ENCODE data around the gene SULT1A2.

The SULT1A2 gene

DNA sequence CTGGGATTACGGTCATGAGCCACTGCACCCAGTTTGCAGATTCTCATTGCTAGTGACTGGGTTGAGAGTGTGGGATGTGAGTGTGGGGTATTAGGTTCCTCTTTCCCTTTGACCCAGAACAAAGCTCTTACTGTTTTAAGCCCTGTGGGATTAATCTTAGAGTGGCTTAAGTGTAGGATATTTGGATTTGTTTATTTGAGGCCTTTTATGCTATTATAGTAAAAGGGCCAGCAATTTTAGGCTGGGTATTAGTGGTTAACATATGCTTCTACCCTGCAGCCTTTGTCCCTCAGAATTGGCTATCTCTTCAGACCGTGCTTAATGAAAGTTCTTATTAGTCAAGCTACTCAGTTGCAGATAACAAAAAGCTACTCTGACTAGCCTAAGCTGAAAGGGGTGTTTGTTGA lies 39.9 kb downstream of the SULT1A2 start:
- H3K27ac ChIP-seq (ENCODE audit: low read depth, low read length, poor library complexity, severe bottlenecking): no peak overlapping the region
- no peak overlapping the region for H3K9ac ChIP-seq (ENCODE audit: low read length)
- no peaks in the 10 kb centered on the region for H3F3A ChIP-seq (ENCODE audit: insufficient read depth, low read length)
- peaks cover 17% of the 10 kb centered on the region for H3K36me3 ChIP-seq (ENCODE audit: insufficient read depth, low read length)
- TF ChIP-seq, protein P1, sequence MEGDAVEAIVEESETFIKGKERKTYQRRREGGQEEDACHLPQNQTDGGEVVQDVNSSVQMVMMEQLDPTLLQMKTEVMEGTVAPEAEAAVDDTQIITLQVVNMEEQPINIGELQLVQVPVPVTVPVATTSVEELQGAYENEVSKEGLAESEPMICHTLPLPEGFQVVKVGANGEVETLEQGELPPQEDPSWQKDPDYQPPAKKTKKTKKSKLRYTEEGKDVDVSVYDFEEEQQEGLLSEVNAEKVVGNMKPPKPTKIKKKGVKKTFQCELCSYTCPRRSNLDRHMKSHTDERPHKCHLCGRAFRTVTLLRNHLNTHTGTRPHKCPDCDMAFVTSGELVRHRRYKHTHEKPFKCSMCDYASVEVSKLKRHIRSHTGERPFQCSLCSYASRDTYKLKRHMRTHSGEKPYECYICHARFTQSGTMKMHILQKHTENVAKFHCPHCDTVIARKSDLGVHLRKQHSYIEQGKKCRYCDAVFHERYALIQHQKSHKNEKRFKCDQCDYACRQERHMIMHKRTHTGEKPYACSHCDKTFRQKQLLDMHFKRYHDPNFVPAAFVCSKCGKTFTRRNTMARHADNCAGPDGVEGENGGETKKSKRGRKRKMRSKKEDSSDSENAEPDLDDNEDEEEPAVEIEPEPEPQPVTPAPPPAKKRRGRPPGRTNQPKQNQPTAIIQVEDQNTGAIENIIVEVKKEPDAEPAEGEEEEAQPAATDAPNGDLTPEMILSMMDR (IDR thresholded peaks at IDR 0.05; ENCODE audit: low read length): no peak
- TF ChIP-seq EZH2 (IDR thresholded peaks at IDR 0.05; ENCODE audit: borderline replicate concordance, low read length): no peak
- H3K27me3 ChIP-seq (ENCODE audit: insufficient read depth, low read length): no peaks in the 10 kb centered on the region
- H3K4me3 ChIP-seq (ENCODE audit: low read depth, low read length, poor library complexity, severe bottlenecking): no peak overlapping the region
- no peak overlapping the region for H3K4me2 ChIP-seq (ENCODE audit: low read length)
- H3K79me2 ChIP-seq (ENCODE audit: insufficient read depth, low read length): no peaks in the 10 kb centered on the region
- no peaks in the 10 kb centered on the region for H3K9me2 ChIP-seq (ENCODE audit: low read depth, low read length)
- H2AFZ ChIP-seq (ENCODE audit: low read length): no peak overlapping the region
- peaks cover 21% of the 10 kb centered on the region for H3K4me1 ChIP-seq (ENCODE audit: insufficient read depth, low read length, severe bottlenecking)
- no peaks in the 10 kb centered on the region for H4K20me1 ChIP-seq (ENCODE audit: insufficient read depth, low read length)
- H3K9me3 ChIP-seq (ENCODE audit: low read length): no peaks in the 10 kb centered on the region

DNA sequence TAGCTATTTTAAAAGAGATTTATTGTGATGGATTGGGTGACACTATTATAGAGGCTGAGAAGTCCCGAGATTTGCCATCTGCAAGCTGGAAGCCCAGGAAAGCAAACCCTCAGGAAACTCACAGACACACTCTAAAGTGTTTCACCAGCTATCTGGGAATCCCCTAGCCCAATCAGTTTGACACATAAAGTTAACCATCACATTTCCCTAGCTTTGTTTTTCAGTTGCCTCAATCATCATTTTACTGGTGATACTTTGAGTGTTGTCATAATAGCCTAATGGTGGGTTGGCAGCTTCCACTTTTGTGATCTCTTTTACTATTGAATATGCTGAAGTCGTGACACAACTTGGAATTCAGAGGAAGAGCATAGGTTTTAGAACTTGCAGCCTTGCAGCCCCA lies 41.3 kb downstream of the SULT1A2 start:
- Histone ChIP-seq H3K36me3 (ENCODE audit: insufficient read depth, low read length) (peaks cover 17% of the 10 kb centered on the region), H3K9me2 (ENCODE audit: low read depth, low read length) (no peaks in the 10 kb centered on the region), H3K27ac (ENCODE audit: low read depth, low read length, poor library complexity, severe bottlenecking) (no peak overlapping the region), H3K79me2 (ENCODE audit: insufficient read depth, low read length) (no peaks in the 10 kb centered on the region), H2AFZ (ENCODE audit: low read length) (no peak overlapping the region), H3K4me2 (ENCODE audit: low read length) (no peak overlapping the region), H3K9me3 (ENCODE audit: low read length) (no peaks in the 10 kb centered on the region), H3K9ac (ENCODE audit: low read length) (no peak overlapping the region), H3F3A (ENCODE audit: insufficient read depth, low read length) (no peaks in the 10 kb centered on the region), H3K4me3 (ENCODE audit: low read depth, low read length, poor library complexity, severe bottlenecking) (no peak overlapping the region), H3K4me1 (ENCODE audit: insufficient read depth, low read length, severe bottlenecking) (peaks cover 21% of the 10 kb centered on the region), H4K20me1 (ENCODE audit: insufficient read depth, low read length) (no peaks in the 10 kb centered on the region), H3K27me3 (ENCODE audit: insufficient read depth, low read length) (no peaks in the 10 kb centered on the region)
- TF ChIP-seq, protein P1 (IDR thresholded peaks at IDR 0.05; ENCODE audit: low read length): no peak
- no peak for TF ChIP-seq EZH2 (IDR thresholded peaks at IDR 0.05; ENCODE audit: borderline replicate concordance, low read length)

DNA sequence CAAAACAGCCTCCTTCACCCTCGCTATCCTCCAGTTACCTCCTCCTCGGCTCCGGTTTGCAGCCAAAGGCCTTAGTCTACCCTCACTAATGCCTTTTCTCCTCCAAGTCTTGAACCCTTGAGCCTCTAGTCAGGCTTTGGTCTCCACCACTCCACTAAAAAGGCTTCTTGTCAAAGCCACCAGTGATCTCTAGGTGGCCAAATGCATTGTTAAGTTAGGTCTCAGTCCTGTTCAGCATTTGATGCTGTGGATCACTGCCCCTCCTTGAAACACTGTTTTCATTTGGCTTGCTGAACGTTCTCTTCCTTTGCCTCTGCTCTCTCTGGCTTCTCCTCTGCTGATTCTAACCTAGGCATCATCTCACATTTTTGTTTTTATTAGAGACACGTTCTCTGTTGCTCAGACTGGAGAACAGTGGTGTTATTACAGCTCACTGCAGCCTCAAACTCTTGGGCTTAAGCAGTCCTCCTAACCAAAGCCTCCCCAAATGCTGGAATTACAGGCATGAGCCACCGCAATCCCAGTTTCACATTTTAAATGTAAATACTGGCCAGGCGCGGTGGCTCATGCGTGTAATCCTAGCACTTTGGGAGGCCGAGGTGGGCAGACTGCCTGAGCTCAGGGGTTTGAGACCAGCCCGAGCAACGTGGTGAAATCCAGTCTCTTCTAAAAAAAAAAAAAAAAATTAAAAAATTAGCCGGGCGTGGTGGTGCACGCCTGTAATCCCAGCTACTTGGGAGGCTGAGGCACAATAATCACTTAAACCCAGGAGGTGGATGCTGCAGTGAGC lies 42.0 kb downstream of the SULT1A2 start:
- H3K27ac ChIP-seq (ENCODE audit: low read depth, low read length, poor library complexity, severe bottlenecking): no peak overlapping the region
- peaks cover 21% of the 10 kb centered on the region for H3K4me1 ChIP-seq (ENCODE audit: insufficient read depth, low read length, severe bottlenecking)
- peak overlapping the region; percentile 94 for H3K4me2 ChIP-seq (ENCODE audit: low read length)
- no peaks in the 10 kb centered on the region for H3K79me2 ChIP-seq (ENCODE audit: insufficient read depth, low read length)
- H3K27me3 ChIP-seq (ENCODE audit: insufficient read depth, low read length): no peaks in the 10 kb centered on the region
- no peak overlapping the region for H2AFZ ChIP-seq (ENCODE audit: low read length)
- peak overlapping the region; percentile 69 for H3K9ac ChIP-seq (ENCODE audit: low read length)
- TF ChIP-seq, protein P1 (IDR thresholded peaks at IDR 0.05; ENCODE audit: low read length): no peak
- TF ChIP-seq EZH2 (IDR thresholded peaks at IDR 0.05; ENCODE audit: borderline replicate concordance, low read length): no peak
- H3K4me3 ChIP-seq (ENCODE audit: low read depth, low read length, poor library complexity, severe bottlenecking): peak overlapping the region; percentile 69
- no peaks in the 10 kb centered on the region for H3K9me3 ChIP-seq (ENCODE audit: low read length)
- no peaks in the 10 kb centered on the region for H3K9me2 ChIP-seq (ENCODE audit: low read depth, low read length)
- peaks cover 17% of the 10 kb centered on the region for H3K36me3 ChIP-seq (ENCODE audit: insufficient read depth, low read length)
- H3F3A ChIP-seq (ENCODE audit: insufficient read depth, low read length): no peaks in the 10 kb centered on the region
- H4K20me1 ChIP-seq (ENCODE audit: insufficient read depth, low read length): no peaks in the 10 kb centered on the region

Data from OCI-LY1 (cell line).